Gastrocnemius medialis (tissue), 4 donors: ENCODE results near the gene SERPINB8. TPM values are rescaled to one million over a fixed set of nuclear protein-coding genes. Genes with fewer than 3 reads are reported as not detected.

Source experiments
- ATAC-seq, 2 donors: fragments of 150-250 bp; one replicate each; pipeline ENCODE4 v1.9.1; 2016
- DNase-seq, 2 donors: peaks; one replicate each; pipeline ENCODE4 v3.0.0-alpha.2; 2019
- H3K27ac ChIP-seq, 4 donors: fragments of 200-600 bp; sonication (generic); 1 replicate in 1 of 4; 2 replicates in 3 of 4; pipeline ENCODE4 v1.5.1; 2016 to 2018; ENCODE audit warnings: mild to moderate bottlenecking in 2 of 4, moderate library complexity in 1 of 4
- H3K27me3 ChIP-seq, 3 donors: fragments of 200-600 bp; sonication (generic) in 2 of 3; 1 replicate in 1 of 3; 2 replicates in 2 of 3; pipeline versions ENCODE4 v1.5.1 to v1.6.0; 2016 to 2019; ENCODE audit warnings: mild to moderate bottlenecking in 1 of 3, moderate library complexity in 1 of 3
- H3K36me3 ChIP-seq, 2 donors: fragments of 200-600 bp; sonication (generic) in 1 of 2; one replicate each; pipeline ENCODE4 v1.5.1; 2017 to 2018
- H3K4me1 ChIP-seq, 2 donors: fragments of 200-600 bp; sonication (generic) in 1 of 2; one replicate each; pipeline ENCODE4 v1.5.1; 2016 to 2017; ENCODE audit warnings: mild to moderate bottlenecking in 2 of 2
- H3K4me3 ChIP-seq, 4 donors: fragments of 200-600 bp; sonication (generic) in 3 of 4; 1 replicate in 1 of 4; 2 replicates in 3 of 4; pipeline ENCODE4 v1.5.1; 2016 to 2019; ENCODE audit warnings: mild to moderate bottlenecking in 2 of 4
- H3K9me3 ChIP-seq, 3 donors: fragments of 200-600 bp; sonication (generic) in 2 of 3; 1 replicate in 1 of 3; 2 replicates in 2 of 3; pipeline ENCODE4 v1.5.1; 2016 to 2019
- CTCF ChIP-seq, 5 experiments: fragments of 450-650 bp in 3 of 5; fragments of 200-600 bp in 2 of 5; sonication (generic) in 2 of 5; IDR thresholded peaks in 4 of 5; conservative IDR thresholded peaks in 1 of 5; 1 replicate in 4 of 5; 2 replicates in 1 of 5; pipeline ENCODE4 v1.5.1; 2016 to 2019; ENCODE audit warnings: antibody characterized with exemption in 5 of 5, mild to moderate bottlenecking in 3 of 5, moderate library complexity in 3 of 5
- POLR2A ChIP-seq, 2 donors: fragments of 450-650 bp; IDR thresholded peaks; one replicate each; pipeline ENCODE4 v1.6.1; 2017; ENCODE audit warnings: antibody characterized with exemption in 2 of 2, mild to moderate bottlenecking in 2 of 2, moderate library complexity in 2 of 2
- in situ Hi-C, 4 donors: fragments of 200-750 bp; cut with MboI; loops; one replicate each; pipeline versions ENCODE4 v1.15.0 to v1.8.0; 2017; ENCODE audit warnings: low sequenced_read_pairs in 4 of 4
- intact Hi-C: fragments of 100-400 bp; cut with DNase I; formaldehyde crosslinking; loops from one replicate; pipeline ENCODE4 v1.15.1; 2023; ENCODE audit warnings: low total_unique reads
- total RNA-seq, 4 donors: library from RNA; depleted of rRNA; stranded (reverse); fragments of >200 nt; gene quantifications; one replicate each; pipeline versions ENCODE4 v1.1.0 to v1.2.3, GENCODE V29; 2016

Gene SERPINB8
- total RNA-seq, 4 donors from 2014 or later = 0.87 to 3.8 (median 1.6) TPM

- DNase-seq (no peak), ATAC-seq (no peak)
- no peak for TF ChIP-seq CTCF (IDR thresholded peaks at IDR 0.05 in 4 of 5, conservative IDR thresholded peaks at IDR 0.05 in 1 of 5)
- no peaks in the 10 kb centered on the region for H3K4me1 ChIP-seq
- no peak overlapping the region for H3K4me3 ChIP-seq
- no peaks in the 10 kb centered on the region for H3K9me3 ChIP-seq
- intact Hi-C loops = no loop called here
- peaks cover 0 to 3% (median 0%) of the 10 kb centered on the region in 3 donors for H3K27me3 ChIP-seq
- no peak overlapping the region for H3K27ac ChIP-seq
- in situ Hi-C loops = no loop called here
- no peaks in the 10 kb centered on the region for H3K36me3 ChIP-seq
Measured at GRCh38 chr18:63956755-63957154, 13.1 kb upstream of the SERPINB8 start.

- Histone ChIP-seq H3K9me3 (no peaks in the 10 kb centered on the region), H3K4me3 (no peak overlapping the region), H3K4me1 (no peaks in the 10 kb centered on the region), H3K36me3 (no peaks in the 10 kb centered on the region), H3K27ac (no peak overlapping the region), H3K27me3 (peaks cover 0 to 3% (median 0%) of the 10 kb centered on the region in 3 donors)
- DNase-seq = no peak
- in situ Hi-C loops (no loop called here), intact Hi-C loops (no loop called here)
- no peak for ATAC-seq
- TF ChIP-seq CTCF (IDR thresholded peaks at IDR 0.05 in 4 of 5, conservative IDR thresholded peaks at IDR 0.05 in 1 of 5) (no peak), POLR2A (IDR thresholded peaks at IDR 0.05) (no peak)
Measured at GRCh38 chr18:63960891-63961290, 9.0 kb upstream of the SERPINB8 start.

- Histone ChIP-seq H3K9me3 (no peaks in the 10 kb centered on the region), H3K4me1 (no peaks in the 10 kb centered on the region), H3K27me3 (peaks cover 0 to 3% (median 0%) of the 10 kb centered on the region in 3 donors), H3K27ac (no peak overlapping the region), H3K36me3 (no peaks in the 10 kb centered on the region), H3K4me3 (no peak overlapping the region)
- no peak for TF ChIP-seq POLR2A (IDR thresholded peaks at IDR 0.05)
- no peak for TF ChIP-seq CTCF (IDR thresholded peaks at IDR 0.05 in 4 of 5, conservative IDR thresholded peaks at IDR 0.05 in 1 of 5)
- intact Hi-C loops (no loop called here), in situ Hi-C loops (no loop called here)
- no peak for DNase-seq
- no peak for ATAC-seq
Measured at GRCh38 chr18:63961435-63961980, 8.4 kb upstream of the SERPINB8 start.

GRCh38 chr18:63962137-63962536, 7.7 kb upstream of the SERPINB8 start:
- Histone ChIP-seq H3K4me3 (no peak overlapping the region), H3K27ac (no peak overlapping the region), H3K9me3 (no peaks in the 10 kb centered on the region), H3K36me3 (no peaks in the 10 kb centered on the region), H3K27me3 (peaks cover 0 to 3% (median 0%) of the 10 kb centered on the region in 3 donors), H3K4me1 (no peaks in the 10 kb centered on the region)
- DNase-seq (no peak), ATAC-seq (no peak)
- intact Hi-C loops (no loop called here), in situ Hi-C loops (no loop called here)
- TF ChIP-seq CTCF (IDR thresholded peaks at IDR 0.05 in 4 of 5, conservative IDR thresholded peaks at IDR 0.05 in 1 of 5) = no peak
- TF ChIP-seq POLR2A (IDR thresholded peaks at IDR 0.05) = no peak
